Lower lobe of right lung (tissue), 2 donors: ENCODE data around the gene DSG3. TPM values are rescaled to one million over a fixed set of nuclear protein-coding genes. Genes with fewer than 3 reads are reported as not detected.

Experiments used
- ATAC-seq, 2 donors: fragments of 200-7000 bp; cut with Tn5 transposase; one replicate each; pipeline ENCODE4 v1.9.1; 2020 to 2022; ENCODE audit warnings: mild to moderate bottlenecking in 2 of 2, moderate library complexity in 2 of 2
- DNase-seq: peaks from one replicate; pipeline ENCODE4 v3.0.0-alpha.2; 2020
- H3K27ac ChIP-seq: fragments of 200-600 bp; one replicate; pipeline ENCODE4 v1.8.0; 2022
- H3K27me3 ChIP-seq: fragments of 200-600 bp; one replicate; pipeline ENCODE4 v1.8.0; 2022; ENCODE audit warnings: low read depth
- H3K36me3 ChIP-seq: fragments of 200-600 bp; one replicate; pipeline ENCODE4 v1.8.0; 2022; ENCODE audit warnings: mild to moderate bottlenecking
- H3K4me1 ChIP-seq: fragments of 200-600 bp; one replicate; pipeline ENCODE4 v1.8.0; 2022
- H3K4me3 ChIP-seq: fragments of 200-600 bp; one replicate; pipeline ENCODE4 v1.8.0; 2022; ENCODE audit warnings: mild to moderate bottlenecking
- H3K9me3 ChIP-seq: fragments of 200-600 bp; one replicate; pipeline ENCODE4 v1.8.0; 2022
- intact Hi-C: fragments of 100-400 bp; cut with DNase I; formaldehyde crosslinking; loops from one replicate; pipeline ENCODE4 v1.11.0; 2022
- total RNA-seq: library from RNA; stranded (reverse); fragmentation: NEBNext Ultra II Directional; extraction: Animal tissue kit (Norgen Biotek cat#: 25700); gene quantifications from one replicate; pipeline ENCODE4 v1.2.1, GENCODE V29; 2021
- TF ChIP-seq, protein P1 (sequence below): fragments of 200-600 bp; IDR thresholded peaks from one replicate; pipeline ENCODE4 v1.8.0; 2022; ENCODE audit warnings: antibody characterized with exemption, mild to moderate bottlenecking
- donor health status: DM: no; HTN: yes; CAD: no; lungs with severe emphysema.

DSG3 gene
- total RNA-seq, 1 donor from 2014 or later, result not detected

DNA sequence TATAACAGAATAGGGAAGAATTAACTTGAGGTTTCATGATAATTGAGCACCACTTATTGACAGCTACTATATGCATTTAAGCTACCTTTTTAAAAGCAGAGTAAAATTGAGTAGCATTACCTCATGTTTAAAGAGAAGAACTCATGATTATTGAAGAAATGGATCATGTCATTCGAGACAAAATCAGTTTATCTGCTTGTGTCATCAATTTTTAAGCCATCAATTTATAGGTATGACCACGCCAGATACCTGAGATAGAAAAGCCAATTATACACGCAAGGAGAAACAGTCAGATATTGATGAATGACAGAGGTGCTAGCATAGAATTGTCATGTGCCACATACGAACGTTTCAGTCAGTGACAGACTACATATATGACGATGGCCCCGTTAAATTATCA lies 78.8 kb downstream of the DSG3 start:
- no peaks in the 10 kb centered on the region for H3K27me3 ChIP-seq
- ATAC-seq (no peak), DNase-seq (no peak)
- intact Hi-C loops, result no loop called here
- no peak overlapping the region for H3K27ac ChIP-seq
- H3K4me3 ChIP-seq, result no peak overlapping the region
- no peaks in the 10 kb centered on the region for H3K4me1 ChIP-seq
- TF ChIP-seq, protein P1, sequence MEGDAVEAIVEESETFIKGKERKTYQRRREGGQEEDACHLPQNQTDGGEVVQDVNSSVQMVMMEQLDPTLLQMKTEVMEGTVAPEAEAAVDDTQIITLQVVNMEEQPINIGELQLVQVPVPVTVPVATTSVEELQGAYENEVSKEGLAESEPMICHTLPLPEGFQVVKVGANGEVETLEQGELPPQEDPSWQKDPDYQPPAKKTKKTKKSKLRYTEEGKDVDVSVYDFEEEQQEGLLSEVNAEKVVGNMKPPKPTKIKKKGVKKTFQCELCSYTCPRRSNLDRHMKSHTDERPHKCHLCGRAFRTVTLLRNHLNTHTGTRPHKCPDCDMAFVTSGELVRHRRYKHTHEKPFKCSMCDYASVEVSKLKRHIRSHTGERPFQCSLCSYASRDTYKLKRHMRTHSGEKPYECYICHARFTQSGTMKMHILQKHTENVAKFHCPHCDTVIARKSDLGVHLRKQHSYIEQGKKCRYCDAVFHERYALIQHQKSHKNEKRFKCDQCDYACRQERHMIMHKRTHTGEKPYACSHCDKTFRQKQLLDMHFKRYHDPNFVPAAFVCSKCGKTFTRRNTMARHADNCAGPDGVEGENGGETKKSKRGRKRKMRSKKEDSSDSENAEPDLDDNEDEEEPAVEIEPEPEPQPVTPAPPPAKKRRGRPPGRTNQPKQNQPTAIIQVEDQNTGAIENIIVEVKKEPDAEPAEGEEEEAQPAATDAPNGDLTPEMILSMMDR, result no peak
- peaks cover 5% of the 10 kb centered on the region for H3K36me3 ChIP-seq
- no peaks in the 10 kb centered on the region for H3K9me3 ChIP-seq

Other genes with a start within 250 kb of the DSG3 start
- gene DSG1, start 129.6 kb upstream of the DSG3 start, total RNA-seq, result not detected
- gene DSG4, start 71.0 kb upstream of the DSG3 start, total RNA-seq, result not detected
- 27.6 TPM for gene DSG2, start 50.4 kb downstream of the DSG3 start, total RNA-seq
- gene TTR, start 144.1 kb downstream of the DSG3 start, total RNA-seq, result not detected
- 4.6 TPM for gene B4GALT6, start 236.8 kb downstream of the DSG3 start, total RNA-seq